ENCODE results near the gene HLA-DMB. TPM values are rescaled to one million over a fixed set of nuclear protein-coding genes. Genes with fewer than 3 reads are reported as not detected.

Gene HLA-DMB
- total and polyA plus RNA-seq, 10 of the 15 experiments (the other 5 are each of a cell fraction or from before 2014, with no cell fraction given) = 114 to 173 (median 150) TPM

DNA sequence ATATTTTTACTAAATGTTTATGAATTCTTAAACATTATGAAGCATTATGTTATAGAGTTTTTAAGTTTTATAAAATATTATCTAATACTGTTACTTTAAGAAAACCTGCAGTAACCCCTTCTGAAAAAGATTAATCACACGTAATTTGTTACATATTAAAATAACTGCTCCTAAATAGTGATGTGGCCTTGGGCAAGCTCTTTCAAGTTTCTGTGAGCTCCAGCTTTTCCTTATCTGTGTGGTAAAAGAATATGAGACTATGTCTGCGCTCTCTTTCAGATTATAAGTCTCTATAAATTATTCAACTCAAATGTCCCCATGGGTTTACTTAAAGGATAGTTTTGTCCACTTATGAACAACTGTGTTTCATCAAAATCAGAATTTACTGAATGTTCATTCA, 31.9 kb downstream of the HLA-DMB start (continued):
- TF ChIP-seq ZBTB40 (IDR thresholded peaks at IDR 0.05; ENCODE audit: borderline replicate concordance) = no peak
- TF ChIP-seq, protein P1, sequence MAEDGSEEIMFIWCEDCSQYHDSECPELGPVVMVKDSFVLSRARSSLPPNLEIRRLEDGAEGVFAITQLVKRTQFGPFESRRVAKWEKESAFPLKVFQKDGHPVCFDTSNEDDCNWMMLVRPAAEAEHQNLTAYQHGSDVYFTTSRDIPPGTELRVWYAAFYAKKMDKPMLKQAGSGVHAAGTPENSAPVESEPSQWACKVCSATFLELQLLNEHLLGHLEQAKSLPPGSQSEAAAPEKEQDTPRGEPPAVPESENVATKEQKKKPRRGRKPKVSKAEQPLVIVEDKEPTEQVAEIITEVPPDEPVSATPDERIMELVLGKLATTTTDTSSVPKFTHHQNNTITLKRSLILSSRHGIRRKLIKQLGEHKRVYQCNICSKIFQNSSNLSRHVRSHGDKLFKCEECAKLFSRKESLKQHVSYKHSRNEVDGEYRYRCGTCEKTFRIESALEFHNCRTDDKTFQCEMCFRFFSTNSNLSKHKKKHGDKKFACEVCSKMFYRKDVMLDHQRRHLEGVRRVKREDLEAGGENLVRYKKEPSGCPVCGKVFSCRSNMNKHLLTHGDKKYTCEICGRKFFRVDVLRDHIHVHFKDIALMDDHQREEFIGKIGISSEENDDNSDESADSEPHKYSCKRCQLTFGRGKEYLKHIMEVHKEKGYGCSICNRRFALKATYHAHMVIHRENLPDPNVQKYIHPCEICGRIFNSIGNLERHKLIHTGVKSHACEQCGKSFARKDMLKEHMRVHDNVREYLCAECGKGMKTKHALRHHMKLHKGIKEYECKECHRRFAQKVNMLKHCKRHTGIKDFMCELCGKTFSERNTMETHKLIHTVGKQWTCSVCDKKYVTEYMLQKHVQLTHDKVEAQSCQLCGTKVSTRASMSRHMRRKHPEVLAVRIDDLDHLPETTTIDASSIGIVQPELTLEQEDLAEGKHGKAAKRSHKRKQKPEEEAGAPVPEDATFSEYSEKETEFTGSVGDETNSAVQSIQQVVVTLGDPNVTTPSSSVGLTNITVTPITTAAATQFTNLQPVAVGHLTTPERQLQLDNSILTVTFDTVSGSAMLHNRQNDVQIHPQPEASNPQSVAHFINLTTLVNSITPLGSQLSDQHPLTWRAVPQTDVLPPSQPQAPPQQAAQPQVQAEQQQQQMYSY (CRISPR knock-in tag; IDR thresholded peaks at IDR 0.05) = no peak
- TF ChIP-seq STAT1 (conservative IDR thresholded peaks at IDR 0.05) = no peak
- no peak for TF ChIP-seq TCF3 (IDR thresholded peaks at IDR 0.05; ENCODE audit: borderline replicate concordance, insufficient read depth, low read depth, low read length)
- no peak for TF ChIP-seq SUPT20H (IDR thresholded peaks at IDR 0.05; ENCODE audit: borderline replicate concordance, control insufficient read depth, low read depth, low read length)
- no peak for TF ChIP-seq PAX5 (IDR thresholded peaks at IDR 0.05; ENCODE audit: borderline replicate concordance, low read depth, low read length)

Data from GM12878 (cell line).